ENCODE data around the gene GPC3.
"Not testable (repeated sequence)": the region's sequence is repeated elsewhere in the genome, so short reads cannot be mapped to it uniquely, and the experiment has no call there.

GPC3 gene

GRCh38 chrX:133995759-133996158 lies 10.4 kb upstream of the GPC3 start:
- no peak for DNase-seq (ENCODE audit: low spot score)

- no peak for DNase-seq (ENCODE audit: low spot score)
Observed at GRCh38 chrX:133994576-133994975, 9.2 kb upstream of the GPC3 start.

- DNase-seq (ENCODE audit: low spot score), result no peak
Observed at GRCh38 chrX:133992882-133993281, 7.5 kb upstream of the GPC3 start.

- DNase-seq (ENCODE audit: low spot score), result no peak
Observed at GRCh38 chrX:133991814-133992213, 6.4 kb upstream of the GPC3 start.

- not testable (repeated sequence) for DNase-seq (ENCODE audit: low spot score)
Observed at GRCh38 chrX:133991057-133991456, 5.7 kb upstream of the GPC3 start.

GRCh38 chrX:133989993-133990392 lies 4.6 kb upstream of the GPC3 start:
- no peak for DNase-seq (ENCODE audit: low spot score)

GRCh38 chrX:133989490-133989889 lies 4.1 kb upstream of the GPC3 start:
- no peak for DNase-seq (ENCODE audit: low spot score)

- no peak for DNase-seq (ENCODE audit: low spot score)
Observed at GRCh38 chrX:133988010-133988409, 2.6 kb upstream of the GPC3 start.

- DNase-seq (ENCODE audit: low spot score), result no peak
Observed at GRCh38 chrX:133987188-133987587, 1.8 kb upstream of the GPC3 start.

- no peak for DNase-seq (ENCODE audit: low spot score)
Observed at GRCh38 chrX:133985967-133986683, 731 bp upstream of the GPC3 start.

GRCh38 chrX:133984857-133985163 lies 584 bp downstream of the GPC3 start:
- DNase-seq (ENCODE audit: low spot score), result no peak

- no peak for DNase-seq (ENCODE audit: low spot score)
Observed at GRCh38 chrX:133983974-133984845, 1.2 kb downstream of the GPC3 start.

- no peak for DNase-seq (ENCODE audit: low spot score)
Observed at GRCh38 chrX:133983256-133983973, 2.0 kb downstream of the GPC3 start.

- DNase-seq (ENCODE audit: low spot score), result no peak
Observed at GRCh38 chrX:133981924-133982323, 3.5 kb downstream of the GPC3 start.

- DNase-seq (ENCODE audit: low spot score), result no peak
Observed at GRCh38 chrX:133980832-133981588, 4.4 kb downstream of the GPC3 start.

GRCh38 chrX:133980406-133980805 lies 5.0 kb downstream of the GPC3 start:
- DNase-seq (ENCODE audit: low spot score), result no peak

GRCh38 chrX:133979641-133980230 lies 5.7 kb downstream of the GPC3 start:
- no peak for DNase-seq (ENCODE audit: low spot score)

- DNase-seq (ENCODE audit: low spot score), result no peak
Observed at GRCh38 chrX:133973704-133974103, 11.7 kb downstream of the GPC3 start.

GRCh38 chrX:133972916-133973315 lies 12.5 kb downstream of the GPC3 start:
- no peak for DNase-seq (ENCODE audit: low spot score)

- no peak for DNase-seq (ENCODE audit: low spot score)
Observed at GRCh38 chrX:133971586-133971985, 13.8 kb downstream of the GPC3 start.

GRCh38 chrX:133970076-133970475 lies 15.3 kb downstream of the GPC3 start:
- no peak for DNase-seq (ENCODE audit: low spot score)

- no peak for DNase-seq (ENCODE audit: low spot score)
Observed at GRCh38 chrX:133969191-133969590, 16.2 kb downstream of the GPC3 start.

Data from LoVo (cell line).